IMR-90 (cell line): ENCODE measurements around the gene CES3. TPM values are rescaled to one million over a fixed set of nuclear protein-coding genes. Genes with fewer than 3 reads are reported as not detected.

Experiments used
- ATAC-seq: fragments of 200-7000 bp; cut with Tn5 transposase; 2 replicates; pipeline ENCODE4 v1.9.1; 2020; ENCODE audit warnings: low read depth, mild to moderate bottlenecking, moderate library complexity
- BruUV-seq: library from RNA; stranded (reverse); fragments of 400-500 nt; replicated peaks from 2 replicates; lab custom pipeline; 2021; lab: Mats Ljungman, UMichigan
- CTCF ChIA-PET: fragments of 300-600 bp; formaldehyde crosslinking; extraction: SDS; loops from one replicate; lab custom pipeline; 2021; ENCODE audit warnings: antibody characterized with exemption; lab: Yijun Ruan, JAX
- POLR2A ChIA-PET: fragments of 300-600 bp; sonication (Branson Sonifier 250); formaldehyde crosslinking; loops from one replicate; lab custom pipeline; 2022; ENCODE audit warnings: antibody characterized with exemption; ENCODE audit not compliant: unreplicated experiment; lab: Charles Lee
- DNase-seq: peaks from one replicate; pipeline ENCODE4 v3.0.0; 2013
- H2AFZ ChIP-seq: replicated peaks from 2 replicates; pipeline ENCODE3; 2013; ENCODE audit warnings: low read length, mild to moderate bottlenecking; ENCODE audit not compliant: poor library complexity
- H2AK5ac ChIP-seq: 2 replicates; pipeline ENCODE4 v1.6.1; 2013; ENCODE audit warnings: low read depth, low read length, inconsistent platforms
- H2AK9ac ChIP-seq: replicated peaks from 2 replicates; pipeline ENCODE3; 2013; ENCODE audit warnings: mild to moderate bottlenecking, low read depth, low read length, moderate library complexity; ENCODE audit not compliant: poor library complexity
- H2BK120ac ChIP-seq: 2 replicates; pipeline ENCODE4 v1.6.1; 2013; ENCODE audit warnings: low read depth, low read length, inconsistent platforms
- H2BK15ac ChIP-seq: 3 replicates; pipeline ENCODE4 v1.6.1; 2013; ENCODE audit warnings: low read depth, low read length, inconsistent platforms
- H2BK20ac ChIP-seq: 2 replicates; pipeline ENCODE4 v1.6.1; 2013; ENCODE audit warnings: low read depth, mild to moderate bottlenecking, inconsistent platforms, low read length, moderate library complexity
- H2BK5ac ChIP-seq: 2 replicates; pipeline ENCODE4 v1.6.1; 2013; ENCODE audit warnings: mild to moderate bottlenecking, low read depth, low read length, inconsistent platforms; ENCODE audit not compliant: poor library complexity, severe bottlenecking
- H3K14ac ChIP-seq: replicated peaks from 2 replicates; pipeline ENCODE4 v1.6.1; 2013; ENCODE audit warnings: low read depth, low read length, inconsistent platforms
- H3K18ac ChIP-seq: 2 replicates; pipeline ENCODE4 v1.6.1; 2013; ENCODE audit warnings: low read depth, low read length, control low read depth
- H3K23ac ChIP-seq: 2 replicates; pipeline ENCODE4 v1.6.1; 2013; ENCODE audit warnings: low read depth, low read length, inconsistent platforms
- H3K27ac ChIP-seq: 2 replicates; pipeline ENCODE4 v1.5.1; 2013; ENCODE audit warnings: mild to moderate bottlenecking, control low read depth, low read length; ENCODE audit not compliant: insufficient read depth
- H3K27me3 ChIP-seq: 2 replicates; pipeline ENCODE4 v1.6.1; 2013; ENCODE audit warnings: low read length; ENCODE audit not compliant: control insufficient read depth, insufficient read depth
- H3K36me3 ChIP-seq: 2 replicates; pipeline ENCODE4 v1.6.1; 2013; ENCODE audit warnings: low read length, mixed read lengths; ENCODE audit not compliant: control insufficient read depth, insufficient read depth
- H3K4ac ChIP-seq: 2 replicates; pipeline ENCODE4 v1.6.1; 2013; ENCODE audit warnings: low read depth, low read length, inconsistent platforms
- H3K4me1 ChIP-seq: 2 replicates; pipeline ENCODE4 v1.6.1; 2013; ENCODE audit warnings: low read length, mixed read lengths; ENCODE audit not compliant: control insufficient read depth, insufficient read depth
- H3K4me2 ChIP-seq: 2 replicates; pipeline ENCODE4 v1.6.1; 2013; ENCODE audit warnings: low read depth, mild to moderate bottlenecking, control low read depth, low read length, moderate library complexity
- H3K4me3 ChIP-seq: 2 replicates; pipeline ENCODE4 v1.5.1; 2013; ENCODE audit warnings: low read depth, mild to moderate bottlenecking, control low read depth, low read length, moderate library complexity; ENCODE audit not compliant: insufficient read depth
- H3K56ac ChIP-seq: 2 replicates; pipeline ENCODE4 v1.6.1; 2013; ENCODE audit warnings: low read length, inconsistent platforms; ENCODE audit not compliant: insufficient read depth; ENCODE audit errors: extremely low read depth
- H3K79me1 ChIP-seq, 2 experiments: 2 replicates each; pipeline ENCODE4 v1.6.1; 2013; ENCODE audit warnings: low read length in 2 of 2, inconsistent platforms in 1 of 2, low read depth in 1 of 2
- H3K9ac ChIP-seq: 2 replicates; pipeline ENCODE4 v1.6.1; 2013; ENCODE audit warnings: low read depth, low read length, control low read depth
- H3K9me1 ChIP-seq: 2 replicates; pipeline ENCODE4 v1.6.1; 2013; ENCODE audit warnings: low read length, inconsistent platforms; ENCODE audit not compliant: insufficient read depth
- H3K9me3 ChIP-seq: 2 replicates; pipeline ENCODE4 v1.6.1; 2013; ENCODE audit warnings: low read length; ENCODE audit not compliant: control insufficient read depth, insufficient read depth
- H4K20me1 ChIP-seq: 2 replicates; pipeline ENCODE4 v1.6.1; 2013; ENCODE audit warnings: low read length, inconsistent platforms; ENCODE audit not compliant: insufficient read depth
- H4K5ac ChIP-seq: 2 replicates; pipeline ENCODE4 v1.6.1; 2013; ENCODE audit warnings: mild to moderate bottlenecking, low read depth, low read length, control low read depth
- H4K8ac ChIP-seq, 2 experiments: 2 replicates each; pipeline ENCODE4 v1.6.1; 2013; ENCODE audit warnings: low read depth in 2 of 2, low read length in 2 of 2, control low read depth in 1 of 2, inconsistent platforms in 1 of 2
- H4K91ac ChIP-seq: 2 replicates; pipeline ENCODE4 v1.6.1; 2013; ENCODE audit warnings: low read depth, low read length, inconsistent platforms; ENCODE audit not compliant: insufficient read depth
- BHLHE40 ChIP-seq: fragments of 150-350 bp; IDR thresholded peaks from 2 replicates; pipeline ENCODE4 v1.6.1; 2016; ENCODE audit warnings: mild to moderate bottlenecking, low read depth, low read length
- CEBPB ChIP-seq: IDR thresholded peaks from 2 replicates; pipeline ENCODE4 v1.6.1; 2012; ENCODE audit warnings: low read depth, low read length, improper control_type of control experiment
- CHD1 ChIP-seq: IDR thresholded peaks from 2 replicates; pipeline ENCODE4 v1.6.1; 2012; ENCODE audit warnings: low read depth, low read length, improper control_type of control experiment
- ELK1 ChIP-seq: fragments of 150-350 bp; IDR thresholded peaks from 2 replicates; pipeline ENCODE4 v1.6.1; 2016; ENCODE audit warnings: low read depth, mild to moderate bottlenecking, low read length, moderate library complexity, borderline replicate concordance
- MAFK ChIP-seq: IDR thresholded peaks from 2 replicates; pipeline ENCODE4 v1.6.1; 2012; ENCODE audit warnings: low read depth, low read length, improper control_type of control experiment
- MAZ ChIP-seq: IDR thresholded peaks from 2 replicates; pipeline ENCODE4 v1.6.1; 2012; ENCODE audit warnings: low read depth, mild to moderate bottlenecking, low read length, improper control_type of control experiment, moderate library complexity, borderline replicate concordance
- MXI1 ChIP-seq: IDR thresholded peaks from 2 replicates; pipeline ENCODE4 v1.6.1; 2012; ENCODE audit warnings: low read depth, mild to moderate bottlenecking, low read length, moderate library complexity, borderline replicate concordance
- RAD21 ChIP-seq: IDR thresholded peaks from 2 replicates; pipeline ENCODE4 v1.6.1; 2012; ENCODE audit warnings: low read length, improper control_type of control experiment
- RFX5 ChIP-seq: IDR thresholded peaks from 2 replicates; pipeline ENCODE4 v1.8.0; 2012; ENCODE audit warnings: low read depth, mild to moderate bottlenecking, low read length, moderate library complexity
- SMC3 ChIP-seq: fragments of 150-350 bp; IDR thresholded peaks from 2 replicates; pipeline ENCODE4 v1.6.1; 2016; ENCODE audit warnings: low read depth, mild to moderate bottlenecking, antibody characterized with exemption, low read length, moderate library complexity
- WGBS, 2 experiments: methylation state at CpG; one replicate each; pipeline versions ENCODE4 v1.1.5 to v1.1.7; 2013; ENCODE audit warnings: missing lambda C conversion rate in 2 of 2; ENCODE audit not compliant: insufficient read length in 1 of 2; ENCODE audit errors: extremely low coverage in 2 of 2; 5-methylcytosine and 5-hydroxymethylcytosine counted together
- dilution Hi-C: fragments of 300-500 bp; cut with HindIII; formaldehyde crosslinking; loops from one replicate; pipeline ENCODE4 v1.14.3; 2018; ENCODE audit warnings: low sequenced_read_pairs; ENCODE audit not compliant: unreplicated experiment
- in situ Hi-C: fragments of 300-500 bp; cut with MboI; formaldehyde crosslinking; loops from 3 replicates; pipeline ENCODE4 v1.14.3; 2019; ENCODE audit warnings: low sequenced_read_pairs, inconsistent platforms, mixed read lengths
- intact Hi-C: fragments of 100-400 bp; cut with micrococcal nuclease; formaldehyde crosslinking; loops from 2 replicates; pipeline ENCODE4 v1.10.0; 2022
- polyA plus RNA-seq, 3 experiments: library from polyadenylated mRNA; depleted of rRNA; stranded (reverse); fragments of >200 nt; gene quantifications; 2 replicates each; pipeline ENCODE4 v1.2.3, GENCODE V29; 2012; ENCODE audit warnings: low replicate concordance in 1 of 3
- total RNA-seq: library from RNA; depleted of rRNA; stranded (reverse); fragments of >200 nt; gene quantifications from 2 replicates; pipeline ENCODE4 v1.2.3, GENCODE V29; 2012

The CES3 gene
- total and polyA plus RNA-seq, 2 of the 4 experiments (the other 2 are of a cell fraction): 0.03 TPM; not detected in 1

GRCh38 chr16:66919569-66920298 lies 41.3 kb upstream of the CES3 start:
- H4K91ac ChIP-seq: no peak overlapping the region
- no peak for TF ChIP-seq MXI1
- TF ChIP-seq CHD1: no peak
- TF ChIP-seq CEBPB: no peak
- no peak for TF ChIP-seq SMC3
- TF ChIP-seq BHLHE40: no peak
- TF ChIP-seq ELK1: no peak
- TF ChIP-seq MAFK: no peak
- no peak for TF ChIP-seq RFX5
- TF ChIP-seq MAZ: no peak
- TF ChIP-seq RAD21: no peak
- BruUV-seq: no TSS peak
- H3K36me3 ChIP-seq: no peaks in the 10 kb centered on the region
- no peak overlapping the region for H2AK9ac ChIP-seq
- H2AFZ ChIP-seq: peak overlapping the region; percentile 5
- H3K27ac ChIP-seq: no peak overlapping the region
- H4K20me1 ChIP-seq: no peaks in the 10 kb centered on the region
- H3K9ac ChIP-seq: no peak overlapping the region
- in situ Hi-C loops (no loop called here), dilution Hi-C loops (no loop called here), intact Hi-C loops (no loop called here)
- no CpG with 5 or more reads among the region's 5 CpGs for WGBS, 2 experiments
- no peak overlapping the region for H3K4me2 ChIP-seq
- no peak overlapping the region for H3K18ac ChIP-seq
- no peak overlapping the region; the same call in 1 of the 2 replicates for H3K56ac ChIP-seq
- H3K4me3 ChIP-seq: no peak overlapping the region
- no peak overlapping the region for H4K5ac ChIP-seq
- ChIA-PET CTCF (interaction anchor here (1.4 kb wide), 1 partner anchor 9 kb away, joined by 3 read pairs; no protein-coding TSS in a partner anchor), POLR2A (no interaction called here)
- ATAC-seq (no peak), DNase-seq (no peak)
- H3K23ac ChIP-seq: no peak overlapping the region
- H2BK5ac ChIP-seq: no peak overlapping the region
- no peaks in the 10 kb centered on the region for H3K79me1 ChIP-seq
- no peak overlapping the region for H2AK5ac ChIP-seq
- no peak overlapping the region for H3K14ac ChIP-seq
- no peak overlapping the region for H4K8ac ChIP-seq
- peaks cover 39% of the 10 kb centered on the region for H3K27me3 ChIP-seq
- H3K9me1 ChIP-seq: no peaks in the 10 kb centered on the region
- no peaks in the 10 kb centered on the region for H3K9me3 ChIP-seq
- H2BK15ac ChIP-seq: no peak overlapping the region
- no peak overlapping the region for H2BK20ac ChIP-seq
- H2BK120ac ChIP-seq: no peak overlapping the region
- peaks cover 3% of the 10 kb centered on the region for H3K4me1 ChIP-seq
- H3K4ac ChIP-seq: no peak overlapping the region
